ENCODE data around the gene ITGA5.

ITGA5 gene

GRCh38 chr12:54373649-54374561, 45.2 kb downstream of the ITGA5 start:
- no peaks in the 10 kb centered on the region for H3K36me3 ChIP-seq (ENCODE audit: low read length)
- H2AFZ ChIP-seq (ENCODE audit: low read depth, low read length, severe bottlenecking), result no peak overlapping the region
- H3K9ac ChIP-seq (ENCODE audit: low read length), result no peak overlapping the region
- no peak overlapping the region for H3K27ac ChIP-seq (ENCODE audit: low read depth, low read length)
- TF ChIP-seq CTCF (IDR thresholded peaks at IDR 0.05; ENCODE audit: insufficient read depth, low read length, poor library complexity, severe bottlenecking) (no peak), EZH2phosphoT487 (conservative IDR thresholded peaks at IDR 0.05; ENCODE audit: low read length) (no peak)
- H4K20me1 ChIP-seq (ENCODE audit: low read depth, low read length), result no peaks in the 10 kb centered on the region
- H3F3A ChIP-seq (ENCODE audit: insufficient read depth), result no peaks in the 10 kb centered on the region
- no peak overlapping the region for H3K4me2 ChIP-seq (ENCODE audit: low read depth, low read length, poor library complexity, severe bottlenecking)
- H3K4me3 ChIP-seq (ENCODE audit: insufficient read depth, low read length, poor library complexity, severe bottlenecking), result no peak overlapping the region
- H3K9me2 ChIP-seq (replicated peaks; ENCODE audit: insufficient read depth, low read length), result no peaks in the 10 kb centered on the region
- H3K9me3 ChIP-seq (ENCODE audit: insufficient read depth, low read length), result no peaks in the 10 kb centered on the region
- no peaks in the 10 kb centered on the region for H3K27me3 ChIP-seq (ENCODE audit: low read length)
- H3K79me2 ChIP-seq (ENCODE audit: insufficient read depth, low read length), result no peaks in the 10 kb centered on the region

GRCh38 chr12:54372113-54372806, 46.8 kb downstream of the ITGA5 start:
- Histone ChIP-seq H2AFZ (ENCODE audit: low read depth, low read length, severe bottlenecking) (no peak overlapping the region), H3K9me2 (replicated peaks; ENCODE audit: insufficient read depth, low read length) (no peaks in the 10 kb centered on the region), H3K4me3 (ENCODE audit: insufficient read depth, low read length, poor library complexity, severe bottlenecking) (no peak overlapping the region), H3K9ac (ENCODE audit: low read length) (no peak overlapping the region), H3F3A (ENCODE audit: insufficient read depth) (no peaks in the 10 kb centered on the region), H3K9me3 (ENCODE audit: insufficient read depth, low read length) (no peaks in the 10 kb centered on the region), H3K27me3 (ENCODE audit: low read length) (no peaks in the 10 kb centered on the region), H4K20me1 (ENCODE audit: low read depth, low read length) (no peaks in the 10 kb centered on the region), H3K79me2 (ENCODE audit: insufficient read depth, low read length) (no peaks in the 10 kb centered on the region), H3K4me2 (ENCODE audit: low read depth, low read length, poor library complexity, severe bottlenecking) (no peak overlapping the region), H3K27ac (ENCODE audit: low read depth, low read length) (no peak overlapping the region), H3K36me3 (ENCODE audit: low read length) (no peaks in the 10 kb centered on the region)
- TF ChIP-seq CTCF (IDR thresholded peaks at IDR 0.05; ENCODE audit: insufficient read depth, low read length, poor library complexity, severe bottlenecking), result no peak
- no peak for TF ChIP-seq EZH2phosphoT487 (conservative IDR thresholded peaks at IDR 0.05; ENCODE audit: low read length)

GRCh38 chr12:54371328-54372112, 47.5 kb downstream of the ITGA5 start:
- Histone ChIP-seq H2AFZ (ENCODE audit: low read depth, low read length, severe bottlenecking) (no peak overlapping the region), H3F3A (ENCODE audit: insufficient read depth) (no peaks in the 10 kb centered on the region), H3K9me3 (ENCODE audit: insufficient read depth, low read length) (no peaks in the 10 kb centered on the region), H3K9ac (ENCODE audit: low read length) (no peak overlapping the region), H3K27me3 (ENCODE audit: low read length) (no peaks in the 10 kb centered on the region), H3K36me3 (ENCODE audit: low read length) (no peaks in the 10 kb centered on the region), H3K4me3 (ENCODE audit: insufficient read depth, low read length, poor library complexity, severe bottlenecking) (no peak overlapping the region), H3K79me2 (ENCODE audit: insufficient read depth, low read length) (no peaks in the 10 kb centered on the region), H3K27ac (ENCODE audit: low read depth, low read length) (no peak overlapping the region), H4K20me1 (ENCODE audit: low read depth, low read length) (no peaks in the 10 kb centered on the region), H3K4me2 (ENCODE audit: low read depth, low read length, poor library complexity, severe bottlenecking) (no peak overlapping the region), H3K9me2 (replicated peaks; ENCODE audit: insufficient read depth, low read length) (no peaks in the 10 kb centered on the region)
- TF ChIP-seq EZH2phosphoT487 (conservative IDR thresholded peaks at IDR 0.05; ENCODE audit: low read length), result no peak
- no peak for TF ChIP-seq CTCF (IDR thresholded peaks at IDR 0.05; ENCODE audit: insufficient read depth, low read length, poor library complexity, severe bottlenecking)
